ENCODE measurements around the gene FOXR2.

Gene FOXR2, protein sequence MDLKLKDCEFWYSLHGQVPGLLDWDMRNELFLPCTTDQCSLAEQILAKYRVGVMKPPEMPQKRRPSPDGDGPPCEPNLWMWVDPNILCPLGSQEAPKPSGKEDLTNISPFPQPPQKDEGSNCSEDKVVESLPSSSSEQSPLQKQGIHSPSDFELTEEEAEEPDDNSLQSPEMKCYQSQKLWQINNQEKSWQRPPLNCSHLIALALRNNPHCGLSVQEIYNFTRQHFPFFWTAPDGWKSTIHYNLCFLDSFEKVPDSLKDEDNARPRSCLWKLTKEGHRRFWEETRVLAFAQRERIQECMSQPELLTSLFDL

DNA sequence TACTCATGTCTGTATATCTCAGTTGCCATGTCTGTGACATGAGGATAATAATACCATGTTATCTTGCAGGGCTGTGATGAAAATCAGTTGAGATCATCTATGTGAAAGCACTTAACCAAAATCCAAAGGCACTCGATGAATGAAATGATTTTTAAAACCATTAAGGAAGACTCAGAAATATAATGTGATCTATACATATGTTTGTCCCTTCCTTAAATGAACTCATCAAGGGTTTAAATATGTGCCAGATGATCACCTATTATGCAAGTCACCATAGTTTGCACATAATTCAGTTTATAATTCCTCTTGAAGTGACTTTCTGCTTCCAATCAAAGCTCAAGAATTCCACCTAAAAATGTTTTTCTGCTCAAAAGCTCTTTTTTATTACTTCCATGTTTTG lies at the start of gene FOXR2:
Gene FOXR2, plus strand, starts transcription at position 301 of the 400 bp plus-strand sequence. CDS start 312 bp downstream, outside the sequence.
- DNase-seq, result no peak

DNA sequence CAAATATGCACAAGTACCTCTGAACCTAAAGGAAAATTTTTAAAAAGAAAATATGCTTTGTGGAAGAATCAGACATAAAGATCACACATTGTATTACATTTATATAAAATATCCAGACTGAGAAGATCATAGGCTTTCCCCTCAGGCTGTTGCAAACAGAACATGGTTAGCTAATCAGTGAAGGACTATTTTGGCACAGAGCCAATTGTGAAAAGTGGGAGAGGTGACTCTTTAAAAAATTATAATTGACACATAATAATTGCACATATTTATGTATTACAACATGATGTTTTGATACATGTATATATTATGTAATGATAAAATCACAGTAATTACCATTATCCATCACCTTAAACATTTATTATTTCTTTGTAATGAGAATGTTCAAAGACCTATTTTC lies 44.1 kb upstream of the FOXR2 start:
- DNase-seq, result no peak

DNA sequence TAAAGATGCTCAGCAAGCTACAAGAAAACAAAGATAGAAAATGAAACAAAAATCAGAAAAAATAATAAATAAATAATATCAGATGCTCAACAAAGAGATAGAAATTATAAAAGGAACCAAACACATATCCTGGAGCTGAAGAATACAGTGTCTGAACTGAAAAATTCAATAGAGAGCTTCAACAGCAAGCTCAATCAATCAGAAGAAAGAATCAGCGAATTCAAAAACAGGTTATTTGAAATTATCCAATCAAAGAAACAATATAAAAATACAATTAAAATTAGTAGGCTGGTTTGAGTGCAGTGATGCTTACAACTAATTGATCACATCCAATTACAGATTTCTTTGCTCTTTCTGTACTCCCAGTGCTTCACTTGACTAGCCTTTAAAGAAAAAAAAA lies 40.8 kb upstream of the FOXR2 start:
- no peak for DNase-seq

DNA sequence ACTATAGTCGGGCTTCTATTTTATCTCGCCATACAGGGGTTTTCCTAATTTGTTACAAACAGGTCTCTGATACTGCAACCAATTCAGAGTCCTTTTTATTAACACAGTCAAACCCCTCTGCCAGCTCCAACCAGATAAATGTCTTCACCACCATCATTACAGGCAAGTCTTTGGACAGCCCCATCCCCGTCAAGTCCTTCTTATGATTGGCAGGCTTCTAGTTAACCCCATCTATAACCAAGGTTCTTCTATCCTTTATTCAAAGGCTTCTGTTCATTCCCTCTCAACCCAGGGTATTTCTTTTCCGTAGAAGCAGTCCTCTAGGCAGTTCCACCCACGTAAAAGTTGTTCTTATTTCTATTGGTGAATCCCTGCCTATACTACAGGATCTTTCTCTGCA lies 29.9 kb upstream of the FOXR2 start:
- no peak for DNase-seq

DNA sequence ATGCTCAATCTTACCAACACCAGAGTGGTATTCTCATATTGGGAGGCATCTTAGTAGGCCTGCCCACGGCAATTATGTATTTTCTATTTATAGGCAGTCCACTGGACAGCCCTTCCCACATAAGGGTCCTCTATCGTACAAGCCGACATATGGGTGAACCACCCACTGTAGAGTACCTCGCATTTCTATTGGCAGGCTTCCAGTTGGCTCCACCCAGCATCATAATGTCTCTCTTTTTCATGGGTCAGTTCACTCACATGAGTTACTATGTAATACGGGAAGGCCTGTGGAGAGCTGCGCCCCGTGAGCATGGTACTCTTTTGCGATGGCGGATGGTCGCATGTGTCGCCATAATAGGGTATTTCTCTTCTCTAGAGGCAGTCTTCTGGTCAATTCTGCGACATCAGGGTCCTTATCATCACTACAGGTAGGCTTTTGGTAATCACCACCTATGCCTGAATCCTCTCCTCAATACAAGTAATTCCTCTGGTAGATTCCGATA lies 29.4 kb upstream of the FOXR2 start:
- DNase-seq, result no peak

DNA sequence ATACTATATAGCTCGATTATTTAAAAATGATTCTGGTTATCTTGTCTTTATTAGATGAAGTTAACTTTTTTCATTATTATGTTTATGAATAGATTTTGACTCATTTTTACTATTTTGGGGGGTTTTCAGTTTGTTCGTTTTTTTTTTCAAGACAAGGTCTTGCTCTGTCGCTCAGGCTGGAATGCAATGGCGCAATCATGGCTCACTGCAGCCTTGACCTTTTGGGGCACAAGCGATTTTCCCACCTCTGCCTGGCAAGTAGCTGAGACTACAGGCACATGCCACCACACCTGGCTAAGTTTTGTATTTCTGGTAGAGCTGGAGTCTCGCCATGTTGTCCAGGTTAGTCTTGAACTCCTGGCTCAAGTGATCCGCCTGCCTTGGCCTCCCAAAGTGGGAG lies 24.9 kb upstream of the FOXR2 start:
- DNase-seq, result no peak

DNA sequence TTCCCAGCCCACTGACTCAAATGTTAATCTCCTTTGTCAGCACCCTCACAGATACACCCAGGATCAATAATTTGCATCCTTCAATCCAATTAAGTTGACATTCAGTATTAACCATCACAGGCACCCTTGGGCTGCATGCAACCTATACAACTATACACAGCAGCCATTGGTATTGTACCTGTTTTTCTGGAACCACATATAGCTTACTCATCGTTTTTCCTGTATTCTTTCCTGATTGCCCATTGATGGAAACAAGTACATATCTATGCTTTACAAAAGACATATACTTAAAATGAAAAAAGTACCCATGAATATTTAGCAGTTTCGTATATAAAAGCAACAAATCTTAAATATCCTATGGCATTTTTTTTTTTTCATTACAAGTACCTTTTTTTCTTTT lies 3.7 kb upstream of the FOXR2 start:
- DNase-seq, result no peak

DNA sequence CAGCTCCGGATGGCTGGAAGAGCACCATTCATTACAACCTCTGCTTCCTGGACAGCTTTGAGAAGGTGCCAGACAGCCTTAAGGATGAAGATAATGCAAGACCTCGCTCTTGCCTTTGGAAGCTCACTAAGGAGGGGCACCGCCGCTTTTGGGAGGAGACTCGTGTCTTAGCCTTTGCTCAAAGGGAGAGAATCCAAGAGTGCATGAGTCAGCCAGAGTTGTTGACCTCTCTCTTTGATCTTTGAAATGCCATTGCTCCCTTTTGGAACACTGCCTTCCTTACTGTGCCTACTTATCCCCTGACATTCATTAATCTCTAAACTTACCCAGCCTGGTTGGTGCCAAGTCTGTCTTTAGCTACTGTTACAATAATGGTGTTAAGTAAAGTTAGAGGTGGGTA lies 1.2 kb downstream of the FOXR2 start:
- DNase-seq, result no peak

DNA sequence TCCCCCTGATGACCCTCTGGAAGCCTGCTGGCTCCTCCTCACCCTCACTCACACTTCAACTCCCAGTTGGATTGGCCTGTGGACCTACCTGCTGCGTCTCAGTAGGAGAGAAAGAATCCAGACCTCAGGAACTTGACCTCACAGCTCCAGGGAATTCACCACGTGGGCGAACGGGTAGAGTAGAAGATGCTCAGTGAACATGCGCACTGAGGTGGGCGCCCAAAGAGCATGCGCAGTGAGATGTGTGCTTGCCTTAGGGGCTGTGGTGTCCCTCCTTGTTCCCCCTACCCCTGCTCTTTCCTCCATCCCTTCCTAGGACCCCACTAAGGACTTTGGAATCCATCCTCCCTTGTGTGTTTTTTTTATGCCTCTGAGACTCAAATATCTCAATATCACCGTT lies 12.9 kb downstream of the FOXR2 start:
- no peak for DNase-seq

DNA sequence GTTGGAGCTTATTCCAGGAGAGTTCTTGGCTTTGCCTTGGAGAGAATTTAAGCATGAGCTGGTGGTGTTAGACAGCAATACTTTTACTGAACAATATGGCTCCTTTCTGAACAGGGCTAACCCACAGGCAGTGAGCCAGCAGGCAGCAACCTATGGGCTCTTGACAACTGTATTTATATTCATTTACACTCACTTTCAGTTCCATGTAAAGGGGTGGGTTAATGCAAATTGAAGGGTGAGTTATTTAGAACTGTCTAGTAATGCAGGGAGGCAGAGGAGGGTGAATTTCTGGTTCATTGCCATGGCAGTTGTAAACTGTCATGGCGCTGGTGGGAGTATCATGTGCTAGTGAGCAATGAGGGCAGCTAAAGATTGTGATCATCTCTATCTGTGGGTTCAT lies 15.7 kb downstream of the FOXR2 start:
- no peak for DNase-seq

DNA sequence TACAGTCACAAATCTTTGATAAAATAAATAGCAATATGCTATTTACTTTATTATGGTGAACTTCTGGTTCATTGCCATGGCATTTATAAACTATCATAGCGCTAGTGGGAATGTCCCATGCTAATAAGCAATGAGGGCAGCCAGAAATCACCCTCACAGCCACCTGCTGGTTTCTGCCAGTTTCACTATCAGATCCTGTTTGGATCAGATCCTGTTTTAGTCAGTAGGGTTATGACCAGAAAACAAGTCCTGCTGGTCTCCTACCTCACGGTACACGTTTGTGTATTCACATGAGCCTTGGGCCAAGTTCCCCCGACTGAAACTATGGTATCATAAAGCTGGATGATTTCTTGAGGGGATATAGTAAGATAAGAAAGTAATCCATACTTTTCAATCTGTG lies 17.7 kb downstream of the FOXR2 start:
- no peak for DNase-seq

DNA sequence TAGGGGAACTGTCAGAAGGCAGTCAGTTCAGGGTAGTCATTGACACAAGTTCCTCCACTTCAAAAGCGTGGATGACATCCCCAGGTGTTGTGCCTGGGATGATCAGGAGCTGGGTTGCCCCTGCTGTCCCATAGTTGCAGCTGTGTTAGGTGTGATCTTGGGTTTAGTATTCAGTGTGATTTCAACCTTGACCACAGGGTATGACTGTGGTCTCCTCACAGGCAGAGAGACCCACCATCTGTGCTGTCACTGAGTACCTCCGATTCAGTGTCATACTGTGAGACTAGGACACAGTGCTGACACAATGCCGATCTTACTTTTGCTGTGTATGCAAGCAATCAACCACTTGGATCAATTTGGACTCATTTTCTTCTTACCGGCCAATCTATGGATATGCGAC lies 25.2 kb downstream of the FOXR2 start:
- no peak for DNase-seq

DNA sequence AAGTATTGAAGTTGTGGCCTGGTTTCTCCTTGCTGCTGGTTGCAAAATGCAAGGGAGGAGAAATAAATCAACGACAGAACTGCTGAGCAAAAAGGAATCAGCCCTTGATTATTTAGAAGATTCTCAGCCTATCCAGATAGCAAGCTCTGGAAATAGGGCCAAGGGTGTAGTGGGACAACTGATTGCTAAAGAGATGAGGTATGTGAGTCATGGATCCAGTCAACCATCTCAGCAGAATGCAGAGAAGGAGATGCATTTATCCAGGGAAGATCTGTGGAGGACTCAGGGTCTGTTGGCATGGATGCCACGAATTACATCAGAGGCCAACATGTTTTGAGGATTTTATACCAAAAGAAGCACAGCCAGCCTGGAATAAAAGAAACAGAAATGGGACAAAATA lies 36.7 kb downstream of the FOXR2 start:
- DNase-seq, result no peak

DNA sequence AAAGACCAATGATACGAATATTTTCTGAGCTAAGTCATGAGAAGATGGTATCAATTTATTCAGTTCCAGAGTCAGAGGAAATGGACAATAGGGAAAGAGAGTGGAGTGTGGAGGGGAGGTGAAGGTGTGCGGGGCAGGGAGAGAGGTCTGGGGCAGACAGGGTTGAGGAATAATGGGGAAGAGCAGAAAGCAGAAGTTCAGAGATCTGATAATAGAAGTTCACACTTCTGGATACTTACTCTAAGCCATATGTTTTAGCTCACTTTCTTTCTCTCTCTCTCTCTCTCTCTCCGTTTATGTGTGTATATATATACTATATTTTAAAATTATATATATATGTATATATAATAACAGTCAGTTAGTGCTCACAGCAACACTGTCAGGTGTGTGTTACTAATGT lies 40.4 kb downstream of the FOXR2 start:
- DNase-seq, result no peak

DNA sequence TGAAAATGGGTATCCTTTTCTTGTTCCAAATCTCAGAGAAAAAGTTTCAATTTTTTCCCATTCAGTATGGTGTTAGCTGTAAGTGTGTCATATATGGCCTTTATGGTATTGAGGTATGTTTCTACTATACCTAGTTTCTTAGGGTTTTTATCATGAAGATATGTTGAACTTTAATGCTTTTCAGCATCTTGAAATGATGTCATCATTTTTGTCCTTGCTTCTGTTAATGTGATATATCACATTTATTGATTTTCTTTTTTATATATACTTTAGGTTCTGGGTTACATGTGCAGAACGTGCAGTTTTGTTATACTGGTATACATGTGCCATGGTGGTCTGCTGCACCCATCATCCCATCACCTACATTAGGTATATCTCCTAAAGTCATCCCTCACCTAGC lies 44.9 kb downstream of the FOXR2 start:
- DNase-seq, result no peak

All from NCI-H510A (cell line).